Activated CD4-positive, alpha-beta T cell treated with anti-CD3 and anti-CD28 coated beads, Interleukin-2, amount 10 ng/mL, durations not matched to agents 24 days and 14 days (primary cell): Measurements from ENCODE around the gene FMNL1. TPM values are rescaled to one million over a fixed set of nuclear protein-coding genes. Genes with fewer than 3 reads are reported as not detected.

ENCODE experiments used
- DNase-seq: peaks from one replicate; pipeline ENCODE4 v3.0.0; 2022
- H3K27ac Mint-ChIP-seq: one replicate; pipeline ENCODE4 v1.8.0; 2022; ENCODE audit warnings: mild to moderate bottlenecking, mixed read lengths
- H3K27me3 Mint-ChIP-seq: one replicate; pipeline ENCODE4 v1.8.0; 2022; ENCODE audit warnings: mixed read lengths
- H3K36me3 Mint-ChIP-seq: one replicate; pipeline ENCODE4 v1.8.0; 2022; ENCODE audit warnings: low read depth, mild to moderate bottlenecking, mixed read lengths
- H3K4me1 Mint-ChIP-seq: one replicate; pipeline ENCODE4 v1.8.0; 2021; ENCODE audit warnings: mixed read lengths
- H3K4me3 Mint-ChIP-seq: one replicate; pipeline ENCODE4 v1.8.0; 2022; ENCODE audit warnings: mild to moderate bottlenecking, moderate library complexity, mixed read lengths
- H3K9me3 Mint-ChIP-seq: one replicate; pipeline ENCODE4 v1.8.0; 2021; ENCODE audit warnings: mixed read lengths
- intact Hi-C: fragments of 100-400 bp; cut with micrococcal nuclease; formaldehyde crosslinking; loops from one replicate; pipeline ENCODE4 v1.15.1; 2023
- total RNA-seq: library from RNA; stranded (reverse); gene quantifications from 2 replicates; pipeline ENCODE4 v1.2.3, GENCODE V29; 2022

FMNL1 gene
- total RNA-seq, 1 donor from 2014 or later: 325 TPM

DNA sequence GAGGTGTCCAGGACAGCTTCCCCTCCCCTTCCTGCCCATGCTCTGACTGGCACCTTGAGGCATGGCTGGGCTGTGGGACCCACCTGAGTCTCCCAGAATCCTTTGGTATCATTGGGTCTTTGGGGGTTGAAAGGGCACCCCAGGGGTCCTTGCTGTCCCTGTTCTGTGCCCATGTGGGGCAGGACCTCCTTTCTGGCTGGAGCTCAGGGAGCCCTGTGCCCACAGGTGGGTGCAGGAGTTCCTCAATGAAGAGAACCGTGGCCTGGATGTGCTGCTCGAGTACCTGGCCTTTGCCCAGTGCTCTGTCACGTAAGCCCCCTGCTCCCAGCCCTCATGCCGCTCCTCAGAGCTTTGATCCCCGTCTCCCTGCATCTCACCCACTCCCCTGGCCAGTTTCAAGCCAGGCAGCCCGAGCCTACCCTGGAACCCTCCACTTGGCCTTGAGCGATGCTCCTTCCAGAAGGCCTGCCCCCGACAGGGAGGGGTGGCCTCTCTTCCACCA is 11.8 kb downstream of the FMNL1 start:
- Mint-ChIP-seq H3K27me3 (no peaks in the 10 kb centered on the region), H3K27ac (peak overlapping the region; percentile 94), H3K9me3 (no peaks in the 10 kb centered on the region), H3K4me1 (peaks cover 70% of the 10 kb centered on the region), H3K36me3 (peaks cover 64% of the 10 kb centered on the region), H3K4me3 (peak overlapping the region; percentile 56)
- intact Hi-C loops: no loop called here
- peak; percentile 57 for DNase-seq

DNA sequence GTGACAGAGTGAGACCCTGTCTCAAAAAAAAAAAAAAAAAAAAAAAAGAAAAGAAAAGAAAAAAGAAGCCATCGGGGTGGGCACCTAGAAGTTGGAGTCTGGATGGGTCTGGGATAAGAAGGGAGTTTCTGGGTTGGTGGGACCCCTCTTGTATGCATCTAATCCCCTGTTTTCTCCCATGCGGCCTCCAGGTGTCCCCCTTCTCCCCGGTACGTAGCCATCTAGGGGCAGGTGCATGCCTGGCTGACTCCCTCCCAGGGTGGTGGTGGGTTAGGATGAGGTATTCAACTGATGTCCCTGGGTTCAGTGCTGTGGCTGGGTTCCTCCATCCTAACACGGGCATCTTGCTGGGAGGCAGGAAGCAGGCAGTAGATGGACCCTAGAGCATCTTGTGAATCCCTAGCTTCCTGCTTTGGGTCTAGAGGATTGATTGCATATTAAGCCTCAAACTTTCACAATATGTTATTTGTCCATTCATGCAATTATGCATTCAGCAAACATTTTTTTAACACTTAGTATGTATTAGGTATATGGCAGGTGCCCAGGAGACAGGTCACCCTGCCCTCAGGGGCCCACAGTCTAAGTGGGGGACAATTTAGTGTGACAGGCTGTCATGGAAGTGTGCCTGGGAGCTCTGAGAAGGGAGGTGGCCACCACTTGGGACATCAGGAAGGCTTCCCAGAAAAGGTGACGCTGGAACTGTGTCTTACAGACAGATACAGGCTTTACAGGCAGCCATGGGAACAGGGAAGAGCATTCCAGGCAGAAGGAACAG is 13.1 kb downstream of the FMNL1 start:
- peak overlapping the region; percentile 83 for H3K27ac Mint-ChIP-seq
- H3K4me3 Mint-ChIP-seq: peak overlapping the region; percentile 56
- peak; percentile 78 for DNase-seq
- no peaks in the 10 kb centered on the region for H3K9me3 Mint-ChIP-seq
- peaks cover 72% of the 10 kb centered on the region for H3K36me3 Mint-ChIP-seq
- H3K27me3 Mint-ChIP-seq: no peaks in the 10 kb centered on the region
- intact Hi-C loops: loop anchor here (1.0 kb wide), 2 partner anchors 9 to 16 kb away; no protein-coding TSS in a partner anchor
- peaks cover 66% of the 10 kb centered on the region for H3K4me1 Mint-ChIP-seq

DNA sequence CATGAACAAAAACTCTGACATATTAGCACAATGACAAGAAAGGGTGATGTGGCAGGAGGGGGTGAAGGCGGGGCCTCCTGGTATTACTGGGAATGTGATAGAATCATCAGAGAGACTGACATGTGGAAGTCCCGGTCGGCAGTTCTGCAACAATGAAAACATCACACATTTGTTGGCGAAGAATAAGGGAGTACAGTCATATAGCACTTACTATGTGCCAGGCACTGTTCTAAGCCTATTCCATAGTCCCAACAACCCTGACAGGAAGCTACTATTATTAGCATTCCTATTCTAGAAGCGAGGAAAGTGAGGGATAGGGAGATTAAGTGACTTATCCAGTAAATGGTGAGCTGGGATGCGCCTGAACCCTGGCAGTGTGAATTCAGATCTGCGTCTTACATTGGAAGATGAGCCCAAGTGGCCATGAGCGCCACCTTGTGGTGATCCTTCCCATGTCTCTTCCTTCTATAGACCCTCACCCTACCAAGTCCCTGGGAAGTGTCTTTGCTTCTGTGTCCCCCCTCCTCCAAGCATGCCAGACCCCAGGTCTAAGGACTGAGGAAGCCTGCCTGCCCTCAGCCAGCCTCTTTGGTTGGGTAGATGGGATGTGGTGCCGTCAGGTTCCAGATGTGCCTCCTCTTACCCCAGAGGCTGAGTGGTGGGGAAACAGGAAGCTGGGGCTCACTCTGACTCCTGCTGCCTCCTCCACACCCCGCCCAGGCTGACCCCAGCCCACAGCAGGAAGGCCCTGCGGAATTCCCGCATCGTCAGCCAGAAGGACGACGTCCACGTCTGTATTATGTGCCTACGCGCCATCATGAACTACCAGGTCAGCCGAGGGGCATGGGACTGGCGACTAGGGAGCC is 14.0 kb downstream of the FMNL1 start:
- peak; percentile 92 for DNase-seq
- Mint-ChIP-seq H3K4me3 (peak overlapping the region; percentile 55), H3K27me3 (no peaks in the 10 kb centered on the region), H3K27ac (peak overlapping the region; percentile 83), H3K36me3 (peaks cover 73% of the 10 kb centered on the region), H3K9me3 (no peaks in the 10 kb centered on the region), H3K4me1 (peaks cover 60% of the 10 kb centered on the region)
- intact Hi-C loops: loop anchor here (1.0 kb wide), 2 partner anchors 9 to 16 kb away; no protein-coding TSS in a partner anchor

DNA sequence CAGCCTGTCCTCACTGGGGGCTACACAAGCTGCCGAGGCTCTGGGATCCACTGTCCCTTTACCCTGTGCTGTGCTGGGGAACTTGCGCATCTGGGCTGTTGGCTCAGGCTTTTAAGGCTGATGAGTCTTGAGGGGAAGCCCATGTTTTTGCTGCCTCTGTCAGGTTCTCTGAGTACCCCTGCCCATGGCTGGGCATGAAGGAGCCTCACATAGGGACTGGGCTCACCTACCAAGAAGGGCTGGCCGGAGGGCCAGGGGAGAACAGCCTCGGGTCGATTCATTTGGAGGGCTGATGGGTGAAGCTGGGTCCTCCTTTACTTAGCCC is 14.6 kb downstream of the FMNL1 start:
- no peaks in the 10 kb centered on the region for H3K9me3 Mint-ChIP-seq
- peaks cover 76% of the 10 kb centered on the region for H3K36me3 Mint-ChIP-seq
- H3K4me1 Mint-ChIP-seq: peaks cover 58% of the 10 kb centered on the region
- H3K27ac Mint-ChIP-seq: peak overlapping the region; percentile 77
- no peak for DNase-seq
- intact Hi-C loops: no loop called here
- H3K4me3 Mint-ChIP-seq: no peak overlapping the region
- H3K27me3 Mint-ChIP-seq: no peaks in the 10 kb centered on the region

DNA sequence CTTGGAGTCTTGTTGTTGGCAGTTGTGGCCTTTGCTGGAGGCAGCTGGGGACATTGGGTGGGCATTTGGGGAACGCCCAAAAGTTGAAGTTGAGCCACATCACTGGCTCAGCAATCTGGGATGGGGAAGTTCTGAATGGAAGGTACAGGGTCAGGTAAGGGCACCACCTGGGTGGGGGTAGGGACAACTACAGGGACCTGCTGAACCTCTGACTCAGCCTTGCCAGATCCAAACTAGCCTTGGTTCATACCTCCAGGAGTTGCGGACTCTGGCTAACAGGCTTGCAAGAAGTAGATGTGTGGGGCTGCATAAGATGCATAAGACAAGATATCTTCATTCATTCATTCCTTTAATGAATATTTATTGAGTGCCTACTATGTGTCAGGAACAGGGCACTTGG is 16.0 kb downstream of the FMNL1 start:
- H3K36me3 Mint-ChIP-seq: peaks cover 72% of the 10 kb centered on the region
- peaks cover 46% of the 10 kb centered on the region for H3K4me1 Mint-ChIP-seq
- peak overlapping the region; percentile 29 for H3K27ac Mint-ChIP-seq
- no peaks in the 10 kb centered on the region for H3K9me3 Mint-ChIP-seq
- no peak for DNase-seq
- H3K27me3 Mint-ChIP-seq: no peaks in the 10 kb centered on the region
- no peak overlapping the region for H3K4me3 Mint-ChIP-seq
- intact Hi-C loops: no loop called here

- Mint-ChIP-seq H3K4me3 (no peak overlapping the region), H3K27ac (peak overlapping the region; percentile 52), H3K4me1 (peaks cover 46% of the 10 kb centered on the region), H3K36me3 (peaks cover 73% of the 10 kb centered on the region), H3K9me3 (no peaks in the 10 kb centered on the region), H3K27me3 (no peaks in the 10 kb centered on the region)
- intact Hi-C loops: no loop called here
- DNase-seq: no peak
These were observed 16.6 kb downstream of the FMNL1 start for GRCh38 chr17:45238155-45238774.

- Mint-ChIP-seq H3K27ac (no peak overlapping the region), H3K27me3 (no peaks in the 10 kb centered on the region), H3K36me3 (peaks cover 69% of the 10 kb centered on the region), H3K9me3 (no peaks in the 10 kb centered on the region), H3K4me3 (no peak overlapping the region), H3K4me1 (peaks cover 28% of the 10 kb centered on the region)
- no peak for DNase-seq
- intact Hi-C loops: no loop called here
These were observed 19.2 kb downstream of the FMNL1 start for GRCh38 chr17:45240905-45241327.

- no peaks in the 10 kb centered on the region for H3K27me3 Mint-ChIP-seq
- intact Hi-C loops: no loop called here
- H3K4me3 Mint-ChIP-seq: no peak overlapping the region
- peaks cover 71% of the 10 kb centered on the region for H3K36me3 Mint-ChIP-seq
- H3K4me1 Mint-ChIP-seq: peaks cover 33% of the 10 kb centered on the region
- DNase-seq: no peak
- no peak overlapping the region for H3K27ac Mint-ChIP-seq
- H3K9me3 Mint-ChIP-seq: no peaks in the 10 kb centered on the region
These were observed 19.8 kb downstream of the FMNL1 start for GRCh38 chr17:45241328-45242028.

- Mint-ChIP-seq H3K9me3 (no peaks in the 10 kb centered on the region), H3K4me1 (peaks cover 38% of the 10 kb centered on the region), H3K4me3 (no peak overlapping the region), H3K36me3 (peaks cover 72% of the 10 kb centered on the region), H3K27me3 (no peaks in the 10 kb centered on the region), H3K27ac (no peak overlapping the region)
- DNase-seq: no peak
- intact Hi-C loops: no loop called here
These were observed 20.3 kb downstream of the FMNL1 start for GRCh38 chr17:45242029-45242414.

- intact Hi-C loops: no loop called here
- Mint-ChIP-seq H3K27me3 (no peaks in the 10 kb centered on the region), H3K4me1 (peaks cover 40% of the 10 kb centered on the region)
These were observed 22.1 kb downstream of the FMNL1 start for GRCh38 chr17:45243750-45244149.

GRCh38 chr17:45244725-45245656 is 23.3 kb downstream of the FMNL1 start:
- Mint-ChIP-seq H3K27me3 (no peaks in the 10 kb centered on the region), H3K4me1 (peaks cover 38% of the 10 kb centered on the region), H3K27ac (peak overlapping the region; percentile 37), H3K36me3 (peaks cover 53% of the 10 kb centered on the region), H3K4me3 (peak overlapping the region; percentile 17), H3K9me3 (no peaks in the 10 kb centered on the region)
- no peak for DNase-seq
- intact Hi-C loops: no loop called here

More at GRCh38 chr17:45243750-45244149, 22.1 kb downstream of the FMNL1 start:
- no peaks in the 10 kb centered on the region for H3K9me3 Mint-ChIP-seq
- DNase-seq: no peak
- no peak overlapping the region for H3K27ac Mint-ChIP-seq
- peaks cover 60% of the 10 kb centered on the region for H3K36me3 Mint-ChIP-seq
- no peak overlapping the region for H3K4me3 Mint-ChIP-seq

GRCh38 chr17:45246338-45246737 is 24.7 kb downstream of the FMNL1 start:
- peaks cover 50% of the 10 kb centered on the region for H3K36me3 Mint-ChIP-seq
- no peak for DNase-seq
- H3K27me3 Mint-ChIP-seq: no peaks in the 10 kb centered on the region
- H3K4me1 Mint-ChIP-seq: peaks cover 43% of the 10 kb centered on the region
- intact Hi-C loops: no loop called here
- peak overlapping the region; percentile 89 for H3K4me3 Mint-ChIP-seq
- no peaks in the 10 kb centered on the region for H3K9me3 Mint-ChIP-seq
- H3K27ac Mint-ChIP-seq: peak overlapping the region; percentile 94
